ENCODE results near the gene MAN1A2.
"Not testable (repeated sequence)": the region's sequence is repeated elsewhere in the genome, so short reads cannot be mapped to it uniquely, and the experiment has no call there.

MAN1A2 gene

GRCh38 chr1:117558451-117558850 lies 191.2 kb downstream of the MAN1A2 start:
- DNase-seq (ENCODE audit: low read depth): not testable (repeated sequence)

DNA sequence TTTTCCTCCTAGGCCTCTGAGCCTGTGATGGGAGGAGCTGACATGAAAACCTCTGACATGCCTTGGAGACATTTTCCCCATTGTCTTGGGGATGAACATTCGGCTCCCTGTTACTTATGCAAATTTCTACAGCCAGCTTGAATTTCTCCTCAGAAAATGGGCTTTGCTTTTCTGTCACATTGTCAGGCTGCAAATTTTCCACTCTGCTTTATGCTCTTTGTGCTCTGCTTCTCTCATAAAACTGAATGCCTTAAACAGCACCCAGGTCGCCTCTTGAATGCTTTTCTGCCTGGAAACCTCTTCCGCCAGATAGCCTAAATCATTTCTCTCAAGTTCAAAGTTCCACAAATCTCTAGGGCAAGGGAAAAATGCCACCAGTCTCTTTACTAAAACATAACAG lies 191.9 kb downstream of the MAN1A2 start:
- no peak for DNase-seq (ENCODE audit: low read depth)

- no peak for DNase-seq (ENCODE audit: low read depth)
Measured at GRCh38 chr1:117559985-117560384, 192.7 kb downstream of the MAN1A2 start.

DNA sequence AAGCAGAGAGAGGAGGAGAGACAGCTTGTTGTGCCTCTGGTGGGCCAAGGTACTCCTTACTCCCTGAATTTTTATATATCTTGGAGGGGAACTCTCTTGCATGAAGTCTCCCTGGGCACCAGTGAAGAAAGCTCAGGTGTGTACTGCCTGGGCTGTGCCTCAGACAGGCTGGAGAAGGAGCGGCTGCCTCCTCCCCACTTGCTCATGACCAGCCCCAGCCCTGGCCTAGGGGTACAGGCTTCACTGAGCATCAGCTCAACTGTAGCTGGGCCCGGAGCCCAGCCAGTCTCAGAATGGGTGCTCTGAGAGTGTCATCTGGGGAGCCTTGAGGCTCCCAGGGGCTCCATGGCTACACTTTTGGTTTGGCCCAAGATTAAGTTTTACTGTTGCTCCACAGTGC lies 193.8 kb downstream of the MAN1A2 start:
- no peak for DNase-seq (ENCODE audit: low read depth)

DNA sequence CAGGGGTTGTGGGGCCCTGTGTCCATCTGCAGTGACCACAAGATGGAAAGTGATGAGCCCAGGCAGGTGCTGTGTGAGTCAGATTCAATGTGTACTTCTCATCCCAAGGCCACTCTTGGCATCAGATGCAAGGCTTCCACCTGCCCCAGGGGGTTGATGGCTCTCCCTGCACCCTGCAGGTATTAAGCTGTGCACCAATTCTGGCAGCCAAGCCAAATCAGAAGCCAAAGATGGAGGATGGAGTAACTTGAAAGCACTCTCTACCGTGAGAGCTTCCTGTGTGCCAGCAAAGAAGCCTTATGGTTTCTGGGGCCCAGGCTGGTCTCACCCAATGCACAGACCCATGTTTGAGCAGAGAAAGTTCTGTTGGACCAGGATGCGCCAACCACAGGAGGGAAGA lies 194.3 kb downstream of the MAN1A2 start:
- DNase-seq (ENCODE audit: low read depth): no peak

DNA sequence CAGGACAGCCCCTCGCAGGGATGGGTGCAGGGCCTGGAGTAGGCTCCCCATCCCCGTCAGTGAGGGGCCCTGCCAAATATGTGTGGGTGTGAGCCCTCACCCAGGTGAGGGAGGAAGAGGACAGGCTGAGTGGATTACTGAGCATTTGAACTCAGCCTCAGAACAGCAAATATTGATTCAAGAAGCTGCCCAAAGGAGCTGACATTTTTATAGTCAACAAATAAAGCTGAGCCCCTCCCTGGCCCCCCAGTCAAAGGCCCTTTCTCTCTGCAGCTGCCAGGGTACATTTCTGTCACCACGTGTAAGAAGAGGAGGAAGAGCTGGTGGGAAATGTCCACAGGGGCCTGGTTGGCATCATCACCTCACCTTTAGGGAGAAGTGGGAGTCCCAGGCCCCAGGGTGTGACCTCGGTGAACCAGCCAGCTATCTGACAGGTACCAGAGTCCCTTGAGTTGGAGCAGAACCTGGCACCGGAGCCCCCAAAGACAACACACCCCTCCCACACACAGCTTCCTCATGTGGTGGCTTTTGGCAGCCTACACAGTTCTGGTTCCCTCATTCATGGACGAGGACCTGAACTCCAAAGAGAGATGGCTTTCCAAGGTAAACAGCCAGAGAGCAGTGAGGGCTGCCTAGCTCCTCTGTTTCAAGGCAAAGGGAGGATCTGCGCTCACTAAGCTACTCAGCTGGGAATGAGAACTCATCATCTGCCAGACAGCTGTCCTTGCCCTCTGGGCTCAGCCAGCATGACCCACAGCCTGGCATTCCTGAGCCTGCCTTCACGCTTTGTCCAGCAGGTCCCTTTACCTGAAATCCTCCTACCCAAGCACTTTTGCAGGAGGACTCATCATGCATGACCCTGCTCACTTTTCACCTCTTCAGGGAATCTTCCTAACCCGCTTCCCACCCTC lies 195.6 kb downstream of the MAN1A2 start:
- DNase-seq (ENCODE audit: low read depth): no peak

GRCh38 chr1:117563492-117563875 lies 196.2 kb downstream of the MAN1A2 start:
- DNase-seq (ENCODE audit: low read depth): no peak

DNA sequence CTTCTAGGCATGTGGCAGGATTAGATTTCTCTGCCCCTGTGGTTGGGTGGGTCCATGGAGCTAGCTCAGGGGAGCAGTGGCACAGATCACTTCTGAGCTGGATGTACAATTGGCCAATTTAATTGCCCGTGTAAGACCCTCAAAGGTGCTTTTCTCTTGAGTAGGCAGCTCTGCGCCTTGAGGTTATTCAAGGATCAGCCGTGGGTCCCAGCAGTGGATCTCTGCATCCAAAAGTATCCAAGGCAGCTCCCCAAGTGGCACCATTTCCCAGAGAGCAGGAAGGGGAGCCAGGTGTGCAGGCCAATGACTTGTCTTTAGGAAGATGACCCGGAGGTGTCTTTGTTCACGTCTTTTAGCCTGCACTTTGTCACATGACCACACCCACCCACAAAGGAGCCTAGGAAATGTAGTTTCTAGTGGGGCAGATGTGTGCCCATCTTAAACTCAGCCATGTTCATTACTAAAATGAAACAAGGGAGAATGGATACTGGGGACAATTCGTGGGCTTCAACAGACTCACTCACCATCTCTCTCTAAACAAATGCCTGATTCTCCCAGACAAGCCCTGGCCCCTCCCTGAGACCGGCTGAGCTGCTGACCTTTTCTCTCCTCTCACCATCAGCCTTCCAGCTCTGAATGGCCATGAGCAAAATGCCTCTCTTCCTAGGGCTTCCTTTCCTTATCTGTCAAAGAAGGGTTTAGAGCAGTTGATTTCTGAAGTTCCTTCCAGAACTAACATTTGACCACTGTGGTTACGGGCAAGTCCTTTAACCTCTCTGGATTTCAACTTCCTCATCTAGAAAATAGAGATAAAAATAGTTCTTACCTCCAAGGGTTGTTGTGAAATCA lies 197.2 kb downstream of the MAN1A2 start:
- no peak for DNase-seq (ENCODE audit: low read depth)

GRCh38 chr1:117565076-117565556 lies 197.9 kb downstream of the MAN1A2 start:
- DNase-seq (ENCODE audit: low read depth): no peak

GRCh38 chr1:117565745-117566455 lies 198.7 kb downstream of the MAN1A2 start:
- no peak for DNase-seq (ENCODE audit: low read depth)

DNA sequence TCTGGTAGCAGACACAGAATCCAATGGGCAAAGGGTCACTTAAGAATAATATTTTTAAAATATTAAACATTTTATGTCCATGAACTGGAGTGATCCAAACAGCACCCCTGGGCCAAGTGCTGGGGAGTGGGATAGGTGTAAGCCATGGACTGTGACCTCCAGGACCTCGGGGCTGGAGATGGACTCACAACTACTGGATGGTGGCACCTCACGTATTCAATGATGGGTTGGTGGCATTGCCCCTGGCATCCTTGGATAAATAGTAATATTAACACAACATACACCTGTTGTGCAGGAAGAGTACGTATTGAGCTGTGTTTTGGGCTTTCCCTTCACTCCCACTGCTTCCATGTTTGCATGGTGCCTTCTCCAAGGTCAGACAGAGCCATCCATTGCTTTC lies 199.3 kb downstream of the MAN1A2 start:
- DNase-seq (ENCODE audit: low read depth): no peak

DNA sequence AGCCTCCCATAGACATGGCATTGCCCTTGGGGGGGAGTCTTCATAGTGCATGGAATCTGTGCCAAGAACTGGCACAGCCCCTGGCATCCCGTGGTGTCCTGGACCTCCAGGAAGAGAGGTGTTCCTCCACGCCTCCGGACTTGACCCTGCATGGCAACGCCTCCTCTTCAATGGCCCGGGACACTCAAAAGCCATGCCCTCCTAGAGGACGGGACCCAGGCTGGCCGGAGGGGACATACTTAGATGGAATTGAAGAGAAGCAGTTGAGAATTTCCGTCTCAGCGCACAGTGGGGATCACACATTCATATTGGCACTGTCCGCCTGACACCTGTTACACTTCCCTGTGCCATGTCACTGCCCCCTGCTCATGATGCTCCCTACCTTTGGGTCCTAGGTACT lies 200.2 kb downstream of the MAN1A2 start:
- DNase-seq (ENCODE audit: low read depth): no peak

DNA sequence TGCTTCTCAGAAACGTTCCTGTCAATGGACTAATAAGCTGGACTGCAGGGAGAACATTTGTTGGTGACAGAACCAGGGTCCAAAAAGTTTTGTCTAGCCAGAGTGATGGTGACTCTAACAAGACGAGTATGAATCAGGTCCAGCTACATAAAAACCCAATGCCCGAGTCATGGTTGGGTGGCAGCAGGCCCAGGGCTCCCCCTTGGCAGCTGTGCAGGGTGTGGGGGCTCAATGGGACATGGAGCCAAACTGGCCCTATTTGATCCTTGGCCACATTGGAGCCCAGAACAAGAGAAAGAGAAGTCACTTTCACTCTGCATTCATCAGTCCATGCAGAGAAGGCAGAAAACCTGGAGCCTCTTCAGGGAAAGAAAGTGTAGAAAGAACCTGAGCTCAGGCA lies 200.7 kb downstream of the MAN1A2 start:
- no peak for DNase-seq (ENCODE audit: low read depth)

DNA sequence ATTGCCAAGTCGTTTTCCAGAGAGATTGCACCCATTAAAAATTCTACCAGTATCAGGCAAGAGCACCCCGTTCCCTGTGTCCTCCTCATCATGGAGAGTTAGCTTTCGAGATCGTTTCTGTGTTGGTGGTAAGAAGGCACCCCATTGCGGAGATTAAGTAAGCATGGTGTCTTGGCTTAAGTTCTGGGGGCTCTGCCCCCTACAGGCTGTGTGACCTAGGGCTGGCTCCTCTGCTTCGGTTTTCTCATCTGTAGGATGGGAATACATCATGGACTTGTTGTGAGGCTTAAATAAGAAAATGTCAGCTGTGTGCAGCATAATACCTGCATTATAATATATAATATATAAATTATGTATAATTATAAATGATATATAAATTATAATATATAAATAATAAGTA lies 201.8 kb downstream of the MAN1A2 start:
- no peak for DNase-seq (ENCODE audit: low read depth)

GRCh38 chr1:117569856-117570255 lies 202.6 kb downstream of the MAN1A2 start:
- no peak for DNase-seq (ENCODE audit: low read depth)

GRCh38 chr1:117570988-117571409 lies 203.8 kb downstream of the MAN1A2 start:
- no peak for DNase-seq (ENCODE audit: low read depth)

DNA sequence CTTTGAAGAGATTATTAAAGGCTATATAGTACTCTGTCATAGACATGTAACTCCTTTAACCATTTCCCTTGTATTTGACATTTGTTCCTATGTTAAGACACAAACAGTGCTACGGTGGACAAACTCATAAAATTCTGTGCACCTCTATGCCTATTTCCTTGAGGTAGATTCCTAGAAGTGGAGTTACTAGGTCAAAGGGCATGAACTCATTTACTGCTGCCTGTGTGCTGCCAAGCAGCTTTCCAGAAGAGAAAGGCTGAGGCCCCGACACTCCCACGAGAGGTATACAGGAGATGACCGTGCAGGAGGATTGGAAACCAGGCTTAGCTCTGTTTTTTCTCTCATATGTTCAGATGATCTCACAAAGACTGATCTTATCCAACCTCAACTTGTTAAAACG lies 204.2 kb downstream of the MAN1A2 start:
- DNase-seq (ENCODE audit: low read depth): no peak

DNA sequence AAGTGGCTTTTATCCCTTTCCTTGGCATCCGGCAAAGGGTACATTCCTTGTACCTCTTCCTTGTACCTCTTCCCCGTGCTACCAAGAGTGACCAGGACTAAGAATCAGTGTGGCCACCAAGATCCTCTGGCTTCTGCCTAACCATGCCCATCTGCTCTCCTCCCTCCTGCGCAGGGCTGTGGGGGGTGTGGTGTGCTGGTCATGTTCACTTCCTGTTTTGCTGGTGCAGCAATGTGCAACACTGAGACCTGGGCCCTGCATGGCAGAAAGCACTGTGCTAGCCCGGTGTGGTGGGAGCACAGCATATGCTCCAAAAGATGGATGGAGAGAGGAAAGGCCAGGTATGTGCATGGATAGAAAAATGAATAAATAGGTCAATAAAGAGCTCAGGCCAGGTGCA lies 205.3 kb downstream of the MAN1A2 start:
- DNase-seq (ENCODE audit: low read depth): no peak

GRCh38 chr1:117573386-117574023 lies 206.3 kb downstream of the MAN1A2 start:
- DNase-seq (ENCODE audit: low read depth): peak; percentile 35

- no peak for DNase-seq (ENCODE audit: low read depth)
Measured at GRCh38 chr1:117574161-117574835, 207.0 kb downstream of the MAN1A2 start.

DNA sequence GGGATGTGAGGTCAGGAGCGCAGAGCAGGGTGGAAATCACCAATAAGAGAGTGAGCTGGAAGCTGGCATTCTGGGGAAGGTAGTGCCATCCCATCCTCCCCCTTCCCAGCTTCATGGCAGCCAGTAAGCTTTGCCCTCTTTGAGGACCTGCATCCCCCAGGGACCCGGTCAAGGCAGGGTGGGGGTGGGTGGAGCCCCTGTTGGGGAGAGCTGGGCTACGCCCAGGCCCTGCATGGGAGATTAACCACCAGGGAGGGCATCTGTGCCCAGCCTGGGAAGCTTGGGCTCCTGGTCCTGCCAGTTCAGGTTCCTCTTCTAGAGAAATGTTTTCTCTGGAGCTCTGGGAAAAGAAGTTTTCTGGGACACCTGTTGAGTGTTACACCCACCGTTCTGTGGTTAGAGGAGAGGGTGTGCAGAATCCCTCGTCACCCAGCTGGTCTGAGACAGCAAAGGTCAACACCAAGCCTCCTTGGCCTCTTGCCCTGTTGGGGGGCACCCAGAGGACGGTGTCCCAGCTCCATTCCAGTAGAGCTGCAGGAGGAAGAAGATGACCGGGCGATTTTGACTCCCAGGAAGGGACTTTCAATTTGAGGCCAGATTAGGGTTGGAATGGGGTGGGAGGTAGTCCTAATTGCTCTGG lies 208.5 kb downstream of the MAN1A2 start:
- no peak for DNase-seq (ENCODE audit: low read depth)
